GM23338 (cell line): ENCODE results near the gene TOX2. TPM values are rescaled to one million over a fixed set of nuclear protein-coding genes. Genes with fewer than 3 reads are reported as not detected.

Experiments used
- ATAC-seq: fragments of 200-7000 bp; cut with Tn5 transposase; 3 replicates; pipeline ENCODE4 v1.9.1; 2020
- DNase-seq: peaks from one replicate; pipeline ENCODE4 v3.0.0-alpha.2; 2015; ENCODE audit warnings: low spot score
- H2AFZ ChIP-seq: fragments of 200-600 bp; sonication (generic); 2 replicates; pipeline ENCODE4 v1.8.0; 2016; ENCODE audit warnings: antibody characterized with exemption, mild to moderate bottlenecking, moderate library complexity
- H3F3A ChIP-seq: fragments of 200-600 bp; sonication (generic); replicated peaks from 2 replicates; pipeline ENCODE4 v1.8.0; 2017; ENCODE audit warnings: antibody characterized with exemption, mixed run types, low read depth
- H3K27ac ChIP-seq: fragments of 200-600 bp; sonication (generic); 2 replicates; pipeline ENCODE4 v1.6.1; 2016; ENCODE audit warnings: low read depth
- H3K27me3 ChIP-seq: fragments of 200-600 bp; sonication (generic); 2 replicates; pipeline ENCODE4 v1.8.0; 2016; ENCODE audit warnings: mild to moderate bottlenecking, mixed run types, moderate library complexity; ENCODE audit not compliant: insufficient read depth
- H3K36me3 ChIP-seq: fragments of 200-600 bp; sonication (generic); 2 replicates; pipeline ENCODE4 v1.8.0; 2016; ENCODE audit warnings: mild to moderate bottlenecking; ENCODE audit not compliant: insufficient read depth
- H3K4me1 ChIP-seq: fragments of 200-600 bp; sonication (generic); 2 replicates; pipeline ENCODE4 v1.8.0; 2016; ENCODE audit warnings: mild to moderate bottlenecking, moderate library complexity; ENCODE audit not compliant: insufficient read depth
- H3K4me2 ChIP-seq: fragments of 200-600 bp; sonication (generic); 2 replicates; pipeline ENCODE4 v1.7.1; 2017; ENCODE audit warnings: mixed run types
- H3K4me3 ChIP-seq: fragments of 200-600 bp; sonication (generic); 2 replicates; pipeline ENCODE4 v1.6.1; 2016; ENCODE audit warnings: mixed run types
- H3K79me2 ChIP-seq: fragments of 200-600 bp; sonication (generic); replicated peaks from 2 replicates; pipeline ENCODE4 v1.8.0; 2017; ENCODE audit warnings: mild to moderate bottlenecking; ENCODE audit not compliant: insufficient read depth
- H3K9me2 ChIP-seq: fragments of 200-600 bp; sonication (generic); 2 replicates; pipeline ENCODE4 v1.8.0; 2017; ENCODE audit not compliant: insufficient read depth
- H4K20me1 ChIP-seq: fragments of 200-600 bp; sonication (generic); replicated peaks from 2 replicates; pipeline ENCODE4 v1.8.0; 2017; ENCODE audit warnings: mild to moderate bottlenecking; ENCODE audit not compliant: insufficient read depth
- H3K27ac Mint-ChIP-seq: 2 replicates; pipeline ENCODE4 v1.8.0; 2020; ENCODE audit warnings: inconsistent platforms, mild to moderate bottlenecking, moderate library complexity, mixed read lengths
- H3K27me3 Mint-ChIP-seq: 3 replicates; pipeline ENCODE4 v1.8.0; 2022; ENCODE audit warnings: low read depth, mild to moderate bottlenecking, moderate library complexity, mixed read lengths, inconsistent platforms; ENCODE audit not compliant: insufficient read depth, poor library complexity
- H3K36me3 Mint-ChIP-seq: 3 replicates; pipeline ENCODE4 v1.8.0; 2021; ENCODE audit warnings: low read depth, mild to moderate bottlenecking, inconsistent platforms, moderate library complexity, mixed read lengths
- H3K4me1 Mint-ChIP-seq: 3 replicates; pipeline ENCODE4 v1.8.0; 2020; ENCODE audit warnings: mild to moderate bottlenecking, inconsistent platforms, mixed read lengths
- H3K4me3 Mint-ChIP-seq: 3 replicates; pipeline ENCODE4 v1.8.0; 2021; ENCODE audit warnings: moderate library complexity, mild to moderate bottlenecking, inconsistent platforms, mixed read lengths
- H3K9me3 Mint-ChIP-seq: 3 replicates; pipeline ENCODE4 v1.8.0; 2020; ENCODE audit warnings: moderate library complexity, mild to moderate bottlenecking, inconsistent platforms, mixed read lengths
- CREB1 ChIP-seq: fragments of 250-450 bp; sonication (Bioruptor Pico); IDR thresholded peaks from 2 replicates; pipeline ENCODE4 v1.5.0; 2020; ENCODE audit warnings: low read depth, mild to moderate bottlenecking, moderate library complexity
- CTCF ChIP-seq, 2 experiments: fragments of 200-600 bp in 1 of 2; sonication (generic) in 1 of 2; conservative IDR thresholded peaks; 2 replicates each; pipeline versions ENCODE4 v1.5.1 to v1.6.1; 2016 to 2017; ENCODE audit warnings: antibody characterized with exemption in 2 of 2, low read depth in 2 of 2, mild to moderate bottlenecking in 2 of 2, moderate library complexity in 1 of 2
- ETS1 ChIP-seq: IDR thresholded peaks from 2 replicates; pipeline ENCODE4 v1.6.1; 2016; ENCODE audit warnings: antibody characterized with exemption
- EZH2 ChIP-seq: fragments of 200-600 bp; sonication (generic); IDR thresholded peaks from one replicate; pipeline ENCODE4 v1.8.0; 2017; ENCODE audit warnings: antibody characterized with exemption, mild to moderate bottlenecking, low read depth; ENCODE audit not compliant: unreplicated experiment
- EZH2phosphoT487 ChIP-seq: fragments of 200-600 bp; sonication (generic); IDR thresholded peaks from one replicate; pipeline ENCODE4 v1.8.1; 2018; ENCODE audit warnings: antibody characterized with exemption; ENCODE audit not compliant: unreplicated experiment
- JUNB ChIP-seq: IDR thresholded peaks from one replicate; pipeline ENCODE4 v1.6.1; 2016; ENCODE audit warnings: antibody characterized with exemption; ENCODE audit not compliant: unreplicated experiment
- NANOG ChIP-seq: IDR thresholded peaks from 2 replicates; pipeline ENCODE4 v1.6.1; 2016; ENCODE audit warnings: antibody characterized with exemption, borderline replicate concordance
- POLR2AphosphoS5 ChIP-seq: IDR thresholded peaks from 2 replicates; pipeline ENCODE4 v1.6.1; 2016; ENCODE audit warnings: antibody characterized with exemption, low read depth
- REST ChIP-seq: IDR thresholded peaks from one replicate; pipeline ENCODE4 v1.6.1; 2018; ENCODE audit warnings: antibody characterized with exemption; ENCODE audit not compliant: unreplicated experiment
- STAT1 ChIP-seq: IDR thresholded peaks from one replicate; pipeline ENCODE4 v1.6.1; 2016; ENCODE audit warnings: antibody characterized with exemption; ENCODE audit not compliant: unreplicated experiment
- ZNF114 ChIP-seq: fragments of 250-450 bp; sonication (Bioruptor Pico); IDR thresholded peaks from 2 replicates; pipeline ENCODE4 v1.5.0; 2020; ENCODE audit warnings: mild to moderate bottlenecking, moderate library complexity
- ZNF331 ChIP-seq: fragments of 250-450 bp; sonication (Bioruptor Pico); IDR thresholded peaks from 2 replicates; pipeline ENCODE4 v1.5.0; 2020; ENCODE audit warnings: low read depth, mild to moderate bottlenecking, moderate library complexity
- ZNF462 ChIP-seq: fragments of 250-450 bp; sonication (Bioruptor Pico); IDR thresholded peaks from 2 replicates; pipeline ENCODE4 v1.5.0; 2020; ENCODE audit warnings: mild to moderate bottlenecking, moderate library complexity
- polyA plus RNA-seq: library from polyadenylated mRNA; unstranded; fragments of >200 nt; fragmentation: Nextera tagmentation; extraction: Ambion mirVana; gene quantifications from 2 replicates; pipeline ENCODE4 v1.2.1, GENCODE V29; 2016
- total RNA-seq: library from RNA; depleted of rRNA; stranded (reverse); fragments of >200 nt; shearing (Covaris generic); gene quantifications from 2 replicates; pipeline ENCODE4 v1.2.3, GENCODE V29; 2014

The TOX2 gene
- total and polyA plus RNA-seq, 2 experiments from 2014 or later = 1.4 to 1.5 TPM

GRCh38 chr20:43909211-43909610 is 5.4 kb upstream of the TOX2 start:
- Histone ChIP-seq H3K4me2 (no peak overlapping the region), H3F3A (no peaks in the 10 kb centered on the region), H3K9me2 (no peaks in the 10 kb centered on the region), H3K27ac (no peak overlapping the region), H2AFZ (no peak overlapping the region), H3K36me3 (no peaks in the 10 kb centered on the region), H3K4me3 (no peak overlapping the region), H3K27me3 (peaks cover 13% of the 10 kb centered on the region), H4K20me1 (no peaks in the 10 kb centered on the region), H3K79me2 (no peaks in the 10 kb centered on the region), H3K4me1 (peaks cover 4% of the 10 kb centered on the region; the same call in 1 of the 2 replicates)
- TF ChIP-seq POLR2AphosphoS5 (no peak), STAT1 (no peak), EZH2 (no peak), REST (no peak), ETS1 (no peak), CREB1 (CRISPR knock-in tag) (no peak), EZH2phosphoT487 (no peak), ZNF114 (no peak), JUNB (no peak), NANOG (no peak), CTCF (conservative IDR thresholded peaks at IDR 0.05; ENCODE audit: low read depth in 2 of 2) (no peak), ZNF462 (CRISPR knock-in tag) (no peak), ZNF331 (CRISPR knock-in tag) (no peak)
- H3K4me1 Mint-ChIP-seq = peaks cover 7% of the 10 kb centered on the region; the same call in 1 of the 3 replicates
- ATAC-seq = no peak
- H3K27me3 Mint-ChIP-seq = peaks cover 9% of the 10 kb centered on the region
- H3K27ac Mint-ChIP-seq = no peak overlapping the region
- no peak overlapping the region for H3K4me3 Mint-ChIP-seq
- H3K9me3 Mint-ChIP-seq = peaks cover 21% of the 10 kb centered on the region
- no peak for DNase-seq
- H3K36me3 Mint-ChIP-seq = no peaks in the 10 kb centered on the region
